IPS-18a (cell line): ENCODE data around the gene SAA1.

Experiments
- H3K27ac ChIP-seq: one replicate; pipeline ENCODE4 v1.5.1; 2013; ENCODE audit warnings: low read length
- H3K27me3 ChIP-seq: one replicate; pipeline ENCODE4 v1.6.1; 2013; ENCODE audit warnings: mild to moderate bottlenecking, low read length; ENCODE audit not compliant: control insufficient read depth, insufficient read depth
- H3K36me3 ChIP-seq: one replicate; pipeline ENCODE4 v1.6.1; 2013; ENCODE audit warnings: low read depth, low read length; ENCODE audit not compliant: control insufficient read depth
- H3K4me1 ChIP-seq: one replicate; pipeline ENCODE4 v1.6.1; 2013; ENCODE audit warnings: low read depth, low read length; ENCODE audit not compliant: control insufficient read depth
- H3K4me3 ChIP-seq: one replicate; pipeline ENCODE4 v1.5.1; 2013; ENCODE audit warnings: low read length
- H3K9ac ChIP-seq: one replicate; pipeline ENCODE4 v1.6.1; 2013; ENCODE audit warnings: mild to moderate bottlenecking, low read length, moderate library complexity
- H3K9me3 ChIP-seq: one replicate; pipeline ENCODE4 v1.6.1; 2013; ENCODE audit warnings: low read depth, low read length; ENCODE audit not compliant: control insufficient read depth

The SAA1 gene

GRCh38 chr11:18313965-18314763, 48.1 kb downstream of the SAA1 start:
- Histone ChIP-seq H3K9ac (no peak overlapping the region), H3K27me3 (no peaks in the 10 kb centered on the region), H3K4me3 (no peak overlapping the region), H3K4me1 (no peaks in the 10 kb centered on the region), H3K27ac (no peak overlapping the region), H3K36me3 (peaks cover 21% of the 10 kb centered on the region), H3K9me3 (no peaks in the 10 kb centered on the region)

GRCh38 chr11:18314784-18315523, 48.9 kb downstream of the SAA1 start:
- Histone ChIP-seq H3K36me3 (peaks cover 13% of the 10 kb centered on the region), H3K4me1 (no peaks in the 10 kb centered on the region), H3K27me3 (no peaks in the 10 kb centered on the region), H3K9ac (no peak overlapping the region), H3K27ac (no peak overlapping the region), H3K9me3 (no peaks in the 10 kb centered on the region), H3K4me3 (no peak overlapping the region)

- Histone ChIP-seq H3K9me3 (no peaks in the 10 kb centered on the region), H3K4me3 (no peak overlapping the region), H3K4me1 (peaks cover 4% of the 10 kb centered on the region), H3K27ac (no peak overlapping the region), H3K27me3 (no peaks in the 10 kb centered on the region), H3K36me3 (peaks cover 3% of the 10 kb centered on the region), H3K9ac (no peak overlapping the region)
Observed at GRCh38 chr11:18315893-18316292, 49.8 kb downstream of the SAA1 start.

GRCh38 chr11:18317551-18317950, 51.5 kb downstream of the SAA1 start:
- no peak overlapping the region for H3K9ac ChIP-seq
- no peak overlapping the region for H3K27ac ChIP-seq
- no peaks in the 10 kb centered on the region for H3K36me3 ChIP-seq
- no peaks in the 10 kb centered on the region for H3K27me3 ChIP-seq
- peaks cover 4% of the 10 kb centered on the region for H3K4me1 ChIP-seq
- H3K4me3 ChIP-seq, result no peak overlapping the region
- no peaks in the 10 kb centered on the region for H3K9me3 ChIP-seq
